ENCODE measurements around the gene DKC1. TPM values are rescaled to one million over a fixed set of nuclear protein-coding genes. Genes with fewer than 3 reads are reported as not detected.
"Not testable (repeated sequence)": the region's sequence is repeated elsewhere in the genome, so short reads cannot be mapped to it uniquely, and the experiment has no call there.

The DKC1 gene
- total and polyA plus RNA-seq, 8 donors = 5.8 to 113 (median 26.1) TPM

GRCh38 chrX:154813801-154814200, 51.1 kb downstream of the DKC1 start:
- no peaks in the 10 kb centered on the region for H3K27me3 ChIP-seq
- H3K4me3 ChIP-seq = no peak overlapping the region
- H3K27ac ChIP-seq = no peak overlapping the region
- TF ChIP-seq EP300 (IDR thresholded peaks at IDR 0.05) (no peak), POLR2AphosphoS5 (IDR thresholded peaks at IDR 0.05) (no peak), POLR2A (IDR thresholded peaks at IDR 0.05) (no peak), CTCF (IDR thresholded peaks at IDR 0.05) (no peak)
- 0 to 40% (median 16%) methylated on average over 1 of the region's 1 CpG for WGBS, 5 donors
- no peak for DNase-seq
- H3K4me1 ChIP-seq = no peaks in the 10 kb centered on the region
- H3K36me3 ChIP-seq = no peaks in the 10 kb centered on the region
- no peaks in the 10 kb centered on the region for H3K9me3 ChIP-seq
- intact Hi-C loops (cut with DNase I; ENCODE audit: low total_unique reads) = no loop called here

DNA sequence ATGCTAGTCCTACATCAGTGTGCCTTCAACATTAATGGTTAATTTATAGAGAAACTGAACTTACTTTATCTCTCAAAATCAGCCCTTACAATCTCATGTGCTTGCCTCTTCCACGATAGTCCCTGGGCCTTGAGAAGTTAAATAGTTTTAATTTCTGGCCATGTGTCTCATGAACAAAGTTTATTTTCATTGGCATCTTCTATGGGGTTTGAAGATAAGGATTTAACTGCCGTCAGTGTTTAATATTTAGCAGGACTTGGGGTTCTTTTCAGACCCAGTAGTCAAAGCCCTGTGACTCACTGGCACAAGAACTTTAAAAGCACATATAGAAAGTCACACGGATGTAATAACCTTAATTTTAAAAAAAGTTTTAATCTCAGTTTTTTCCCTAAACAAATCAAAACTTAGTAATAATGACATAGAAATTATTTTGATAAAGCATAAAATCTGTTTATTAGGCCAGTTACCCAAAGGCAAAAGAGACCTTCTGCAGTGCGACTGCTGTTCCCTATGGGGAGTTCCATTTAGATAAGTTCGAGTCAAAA, 52.7 kb downstream of the DKC1 start:
- intact Hi-C loops (cut with DNase I; ENCODE audit: low total_unique reads) = no loop called here
- no peaks in the 10 kb centered on the region for H3K9me3 ChIP-seq
- 47 to 59% (median 55%) methylated on average over 5 of the region's 5 CpGs for WGBS, 5 donors

GRCh38 chrX:154816326-154816898, 53.7 kb downstream of the DKC1 start:
- H3K4me1 ChIP-seq; H3K27ac ChIP-seq; H3K36me3 ChIP-seq; H3K9me3 ChIP-seq; intact Hi-C loops (cut with DNase I; ENCODE audit: low total_unique reads); H3K4me3 ChIP-seq; DNase-seq; H3K27me3 ChIP-seq: not testable (repeated sequence)
- 73 to 89% (median 85%) methylated on average over 4 of the region's 4 CpGs for WGBS, 5 donors

More for the DNA sequence above, 52.7 kb downstream of the DKC1 start:
- no peaks in the 10 kb centered on the region for H3K27me3 ChIP-seq
- no peak for DNase-seq
- no peaks in the 10 kb centered on the region for H3K36me3 ChIP-seq
- TF ChIP-seq EP300 (IDR thresholded peaks at IDR 0.05) = no peak
- no peak for TF ChIP-seq POLR2AphosphoS5 (IDR thresholded peaks at IDR 0.05)
- TF ChIP-seq POLR2A (IDR thresholded peaks at IDR 0.05) = no peak
- TF ChIP-seq CTCF (IDR thresholded peaks at IDR 0.05) = no peak
- no peaks in the 10 kb centered on the region for H3K4me1 ChIP-seq
- no peak overlapping the region for H3K4me3 ChIP-seq
- H3K27ac ChIP-seq = no peak overlapping the region

- H3K4me1 ChIP-seq; H3K4me3 ChIP-seq; DNase-seq; H3K27ac ChIP-seq; H3K9me3 ChIP-seq; H3K36me3 ChIP-seq; H3K27me3 ChIP-seq; intact Hi-C loops (cut with DNase I; ENCODE audit: low total_unique reads): not testable (repeated sequence)
- WGBS, 5 donors = 88 to 97% (median 96%) methylated on average over 17 to 19 of the region's 19 CpGs
These were observed 54.5 kb downstream of the DKC1 start for GRCh38 chrX:154817048-154817618.

DNA sequence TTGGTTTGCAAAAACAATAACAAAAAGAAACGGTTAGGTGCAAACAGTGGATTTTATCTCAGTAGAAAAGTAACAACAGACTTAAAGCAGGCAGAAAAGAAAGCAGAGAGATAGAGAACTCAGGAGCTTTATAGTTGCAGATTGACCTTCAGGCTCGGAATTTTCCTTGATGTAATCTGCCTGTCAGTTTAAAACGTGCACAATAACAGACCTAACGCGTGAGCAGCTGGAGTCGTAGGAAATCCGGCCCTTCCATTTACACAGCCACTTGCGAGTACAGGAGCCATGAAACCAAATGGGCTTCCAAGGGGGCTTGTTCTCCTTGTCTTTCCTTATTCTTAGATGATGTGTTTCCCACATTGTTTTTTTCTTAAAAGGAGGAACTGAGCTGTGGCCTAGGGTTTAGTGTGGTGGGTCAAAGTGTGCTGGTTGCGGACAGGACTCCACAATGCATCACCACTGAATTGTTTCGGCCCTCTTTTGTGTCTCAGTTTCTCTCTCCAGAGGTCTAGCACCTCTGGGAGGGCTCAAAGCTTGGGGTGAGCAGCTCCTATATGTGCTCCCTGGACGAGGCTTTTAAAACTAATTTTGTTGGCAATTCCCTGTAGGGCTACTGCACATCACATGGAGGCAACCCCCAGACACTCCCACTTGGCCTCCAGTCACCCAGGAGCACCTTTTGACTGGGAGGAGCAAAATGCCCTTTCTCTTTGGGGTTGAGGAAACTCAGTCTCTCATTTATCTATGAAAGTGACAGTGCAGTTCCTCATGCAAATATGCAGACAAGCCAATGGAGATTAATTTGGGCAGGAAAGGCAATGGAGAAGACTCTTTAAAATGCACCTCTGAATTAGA, 56.5 kb downstream of the DKC1 start:
- no peak for TF ChIP-seq EP300 (IDR thresholded peaks at IDR 0.05)
- TF ChIP-seq POLR2A (IDR thresholded peaks at IDR 0.05) = no peak
- no peak for TF ChIP-seq CTCF (IDR thresholded peaks at IDR 0.05)
- no peak for TF ChIP-seq POLR2AphosphoS5 (IDR thresholded peaks at IDR 0.05)
- peak in 1 of 2 donors; percentile 18 for DNase-seq
- Histone ChIP-seq H3K27me3 (no peaks in the 10 kb centered on the region), H3K9me3 (no peaks in the 10 kb centered on the region), H3K27ac (no peak overlapping the region), H3K4me3 (no peak overlapping the region), H3K36me3 (no peaks in the 10 kb centered on the region), H3K4me1 (no peaks in the 10 kb centered on the region)
- WGBS, 5 donors = 51 to 72% (median 63%) methylated on average over 11 of the region's 11 CpGs
- intact Hi-C loops (cut with DNase I; ENCODE audit: low total_unique reads) = no loop called here
